Amniotic epithelial cell (primary cell): ENCODE data around the gene ASAP2.

Experiments used
- DNase-seq: peaks from one replicate; pipeline ENCODE4 v3.0.0-alpha.2; 2010; ENCODE audit warnings: low read depth

The ASAP2 gene

DNA sequence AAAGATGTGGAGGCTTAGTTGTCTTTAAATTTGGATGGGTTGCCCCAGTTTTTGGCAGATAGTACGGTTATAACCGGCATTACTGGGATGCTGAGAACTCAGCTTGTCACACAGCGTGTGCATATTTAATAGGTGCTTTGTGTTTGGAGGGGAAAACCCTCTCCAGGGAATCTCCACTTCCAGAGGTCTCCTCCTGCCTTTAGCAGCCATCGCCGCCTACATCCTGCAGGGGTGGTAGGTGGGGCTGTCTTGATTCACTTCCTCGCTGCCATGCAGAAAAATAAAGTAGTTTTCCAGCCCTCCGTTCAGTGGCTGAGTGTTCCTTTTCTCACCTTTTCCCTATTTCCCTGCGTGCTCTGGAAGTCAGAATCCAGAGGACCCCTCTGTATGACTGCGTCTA is 140.3 kb downstream of the ASAP2 start:
- DNase-seq: no peak

DNA sequence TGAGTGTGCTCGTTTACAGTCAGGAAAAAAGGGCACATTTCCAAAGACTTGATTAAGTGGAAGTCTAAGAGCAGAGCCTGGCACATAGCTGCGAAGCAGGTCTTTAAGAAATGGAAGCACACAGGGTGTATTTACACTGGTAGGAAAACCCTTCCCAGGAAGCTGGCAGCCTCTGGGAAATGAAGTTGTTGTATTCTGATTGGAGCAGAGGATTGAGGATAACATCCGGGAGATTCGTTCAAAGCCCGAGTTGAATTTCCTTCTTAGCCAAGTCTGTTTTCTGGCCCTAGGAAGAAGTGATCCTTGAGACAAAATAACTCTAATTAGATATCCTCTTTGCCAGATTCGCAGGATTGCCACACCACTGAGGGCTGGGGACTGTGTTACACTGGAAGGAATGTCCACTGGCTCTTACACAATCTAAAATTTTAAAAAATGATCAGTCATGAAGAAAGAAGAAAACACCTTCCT is 140.8 kb downstream of the ASAP2 start:
- DNase-seq: peak; percentile 76

DNA sequence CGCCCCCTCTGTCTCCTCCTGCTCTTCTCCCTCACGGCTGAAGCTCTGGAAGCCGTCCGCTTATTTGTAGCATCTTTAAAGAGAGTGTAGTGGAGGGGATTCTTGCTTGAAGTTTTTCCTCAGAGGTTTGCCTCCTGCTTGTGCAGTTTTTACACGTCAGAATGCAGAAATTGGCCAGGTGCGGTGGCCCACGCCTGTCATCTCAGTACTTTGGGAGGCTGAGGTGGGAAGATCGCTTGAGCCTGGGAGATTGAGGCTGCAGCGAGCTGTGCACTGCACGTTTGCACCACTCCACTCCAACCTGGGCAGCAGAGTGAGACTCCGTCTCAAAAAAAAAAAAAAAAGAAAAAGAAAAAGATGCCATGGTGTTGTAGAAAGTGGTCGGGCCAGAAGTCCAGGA is 147.7 kb downstream of the ASAP2 start:
- DNase-seq: no peak

DNA sequence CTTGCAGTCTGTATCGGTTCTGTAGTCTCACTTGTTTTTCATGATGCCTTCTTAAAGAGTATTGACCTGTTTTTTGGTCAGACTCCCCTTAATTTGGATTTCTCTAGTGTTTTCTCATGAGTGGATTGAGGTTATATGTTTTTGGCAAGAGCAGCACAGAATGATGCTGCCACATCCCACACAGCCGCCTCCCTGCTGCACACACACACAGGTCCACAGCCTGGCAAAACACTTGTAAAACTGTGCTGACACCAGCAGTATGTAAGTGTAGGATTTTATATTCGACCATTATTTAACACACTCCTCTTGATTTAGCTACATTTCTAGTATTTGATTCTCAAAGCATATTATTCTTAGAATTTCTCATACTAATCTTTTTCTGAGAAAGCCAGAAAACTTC is 148.7 kb downstream of the ASAP2 start:
- no peak for DNase-seq

DNA sequence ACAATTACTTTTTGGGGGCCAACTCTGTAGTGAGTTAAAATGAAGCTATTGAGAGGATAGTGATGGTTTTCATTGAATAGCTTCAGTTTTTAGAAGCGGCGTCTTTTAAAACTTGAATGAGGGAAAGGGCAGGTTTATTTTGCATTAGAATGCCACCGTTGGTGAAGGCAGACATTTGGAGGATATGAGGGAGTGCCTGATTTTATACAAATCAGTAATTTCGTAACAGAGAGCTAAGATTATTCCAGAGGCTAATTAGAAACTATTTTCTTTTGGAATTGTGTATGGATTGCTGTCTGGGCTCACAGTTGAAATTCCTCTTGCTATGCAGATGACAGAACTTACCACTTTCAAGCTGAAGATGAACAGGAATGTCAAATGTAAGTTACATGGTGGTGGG is 149.1 kb downstream of the ASAP2 start:
- no peak for DNase-seq

DNA sequence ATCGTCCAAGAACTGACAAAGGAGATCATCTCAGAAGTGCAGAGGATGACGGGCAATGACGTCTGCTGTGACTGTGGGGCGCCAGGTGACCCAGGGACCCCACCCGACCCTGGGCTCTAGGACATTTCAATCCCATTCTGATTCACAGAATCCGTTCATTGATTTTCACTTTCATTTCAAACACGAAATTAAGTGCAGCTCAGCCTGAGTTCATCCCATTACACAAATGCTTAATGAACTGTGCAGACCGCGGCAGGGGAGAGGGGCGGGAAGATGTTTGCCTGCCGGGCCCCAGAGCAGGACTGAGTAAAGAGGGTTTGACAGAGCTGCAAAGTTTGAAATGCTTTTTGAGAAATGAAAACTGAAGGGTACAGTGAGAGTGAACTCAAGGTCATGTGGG is 149.6 kb downstream of the ASAP2 start:
- DNase-seq: no peak

DNA sequence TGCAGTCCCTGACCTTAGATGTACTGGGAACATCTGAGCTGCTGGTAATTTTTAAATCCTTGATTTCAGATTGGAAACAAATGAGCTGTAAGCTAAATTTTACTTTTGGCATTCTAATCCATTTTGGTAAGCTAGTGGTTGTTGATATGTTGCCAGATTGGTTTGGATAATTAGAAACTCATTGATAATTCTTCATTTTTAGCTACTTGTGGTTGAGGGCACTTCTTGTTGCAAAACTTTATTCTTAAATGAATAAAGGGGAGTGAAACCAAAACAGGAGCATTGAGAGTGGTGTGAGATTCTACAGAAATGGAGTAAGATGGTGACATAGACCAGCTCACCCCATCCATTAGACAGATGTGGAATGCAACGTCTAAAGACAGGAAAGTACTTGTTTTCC is 152.2 kb downstream of the ASAP2 start:
- DNase-seq: no peak

DNA sequence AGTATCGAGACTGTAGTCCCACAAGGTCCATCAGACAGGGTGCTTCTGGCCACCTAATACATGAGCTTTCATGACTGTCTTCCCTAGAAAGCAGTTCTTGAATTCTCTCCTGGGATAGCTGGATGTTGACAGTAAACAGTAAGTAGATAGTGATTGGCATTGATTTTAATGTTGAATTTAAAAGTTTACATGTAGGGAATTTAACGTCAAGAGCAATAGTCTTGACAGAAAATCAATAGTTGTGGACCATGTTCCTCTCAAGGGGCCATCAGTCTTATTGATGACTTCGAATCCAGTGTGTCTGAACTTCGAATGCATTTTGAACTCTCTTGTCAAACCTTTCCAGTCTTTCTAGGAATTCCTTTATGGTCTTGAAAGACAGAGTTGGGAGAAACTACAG is 152.9 kb downstream of the ASAP2 start:
- no peak for DNase-seq

DNA sequence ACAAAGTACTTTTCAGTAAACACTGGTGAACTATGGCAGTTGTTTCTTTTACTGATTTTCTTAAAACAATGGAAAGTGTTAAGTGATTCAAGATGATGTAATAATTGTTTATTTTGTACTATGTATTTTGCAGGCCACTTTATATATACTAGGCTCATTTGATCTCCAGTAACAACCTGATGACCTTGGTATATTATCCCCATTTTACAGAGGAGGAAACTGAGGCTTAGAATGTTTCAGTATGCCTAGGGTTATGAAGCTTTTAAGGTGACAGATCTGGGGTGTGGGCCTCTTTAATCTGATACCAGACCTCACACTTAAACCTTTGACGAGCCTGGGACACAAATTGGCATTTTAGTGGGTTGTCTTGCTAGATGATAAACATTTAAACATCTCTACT is 153.5 kb downstream of the ASAP2 start:
- DNase-seq: no peak

DNA sequence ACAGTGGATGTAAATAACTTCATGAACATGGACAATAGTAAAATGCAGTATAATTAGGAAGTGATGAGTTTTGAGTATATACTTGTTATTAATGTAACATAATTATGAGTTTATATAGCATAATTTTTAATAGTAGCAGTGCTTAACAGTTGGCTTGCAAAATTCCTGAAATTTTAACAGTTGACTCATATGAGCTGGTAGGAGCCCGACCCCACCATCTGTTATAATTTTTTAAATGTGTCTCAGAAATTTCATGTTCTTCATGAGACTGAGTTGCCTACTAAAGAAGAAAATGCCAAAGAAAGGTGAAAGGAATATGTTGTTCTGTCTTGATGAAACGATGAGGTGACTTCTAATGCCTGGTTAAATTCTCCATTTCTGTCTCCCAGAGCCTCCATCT is 154.1 kb downstream of the ASAP2 start:
- no peak for DNase-seq

DNA sequence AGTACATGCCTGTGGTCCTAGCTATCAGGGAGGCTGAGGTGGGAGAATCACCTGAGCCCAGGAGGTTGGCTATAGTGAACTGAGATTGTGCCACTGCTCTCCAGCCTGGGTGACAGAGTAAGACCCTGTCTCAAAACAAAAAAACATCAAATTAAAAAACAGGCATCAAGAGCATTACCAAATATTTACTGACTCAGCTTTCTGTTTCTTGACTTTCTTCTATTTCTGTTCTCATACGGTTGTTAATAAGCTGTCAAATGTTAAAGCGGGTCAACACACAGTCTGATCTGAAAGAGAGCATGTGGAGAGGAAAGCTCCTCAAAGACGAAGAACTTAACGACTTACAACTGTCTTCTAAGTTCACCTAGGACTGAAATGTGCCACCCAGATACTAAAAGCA is 157.8 kb downstream of the ASAP2 start:
- DNase-seq: no peak

DNA sequence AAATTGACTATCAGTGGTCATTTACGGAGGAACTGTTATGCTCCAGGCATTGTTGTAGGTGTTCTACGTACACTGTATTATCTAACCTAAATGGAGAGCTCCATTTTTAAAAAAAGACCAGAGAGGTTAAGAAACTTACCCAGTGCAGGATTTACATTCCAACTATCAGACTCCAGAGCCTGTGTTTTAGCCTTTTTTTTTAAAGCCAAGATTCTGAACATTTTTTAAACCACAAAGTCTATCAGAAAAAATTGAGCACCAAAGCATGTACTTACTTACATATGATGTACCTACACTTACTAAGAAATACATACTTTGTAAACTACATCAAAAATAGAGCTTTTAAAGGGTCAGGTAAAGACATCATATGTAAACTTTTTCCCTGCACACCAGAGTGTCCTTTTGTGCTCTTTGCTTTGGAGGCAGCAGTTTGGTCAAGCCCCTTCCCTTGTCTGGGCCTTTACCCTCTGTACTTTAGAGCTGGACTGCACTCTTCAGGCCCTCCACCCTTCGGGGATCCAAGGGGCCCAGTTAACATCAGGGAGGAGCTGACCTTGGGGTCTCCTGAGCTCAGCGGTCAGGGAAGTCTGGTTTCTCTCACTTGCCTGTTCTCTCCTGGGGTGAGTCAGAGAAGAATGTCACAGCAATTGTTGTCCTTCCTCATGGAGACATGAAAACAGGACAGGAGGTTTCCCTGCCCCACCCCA is 158.3 kb downstream of the ASAP2 start:
- DNase-seq: peak; percentile 81

DNA sequence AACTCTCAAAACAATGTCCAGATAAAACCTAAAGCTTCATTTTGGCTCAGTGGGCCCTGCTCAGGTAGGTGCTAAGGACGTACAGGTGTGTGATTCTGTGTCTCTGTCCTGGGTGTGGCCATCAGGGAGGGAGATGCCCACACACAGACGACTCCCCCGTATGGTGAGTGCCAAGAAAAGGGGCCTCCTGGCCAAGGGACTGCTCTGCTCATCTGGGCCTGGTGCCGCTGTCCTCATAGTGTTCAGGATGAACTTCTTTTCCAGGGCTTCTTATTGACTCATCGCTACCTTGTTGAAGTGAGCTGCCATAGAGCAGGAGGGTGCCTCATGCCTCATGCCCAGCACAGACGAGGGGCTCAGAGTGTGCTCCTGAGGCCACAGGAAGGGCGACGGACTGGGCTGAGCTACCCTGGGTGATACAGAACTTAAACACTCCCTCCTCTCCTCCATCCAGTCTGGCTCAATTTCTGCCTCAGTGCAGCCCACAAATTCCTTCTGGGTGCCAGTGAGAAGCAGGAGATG is 158.9 kb downstream of the ASAP2 start:
- no peak for DNase-seq

DNA sequence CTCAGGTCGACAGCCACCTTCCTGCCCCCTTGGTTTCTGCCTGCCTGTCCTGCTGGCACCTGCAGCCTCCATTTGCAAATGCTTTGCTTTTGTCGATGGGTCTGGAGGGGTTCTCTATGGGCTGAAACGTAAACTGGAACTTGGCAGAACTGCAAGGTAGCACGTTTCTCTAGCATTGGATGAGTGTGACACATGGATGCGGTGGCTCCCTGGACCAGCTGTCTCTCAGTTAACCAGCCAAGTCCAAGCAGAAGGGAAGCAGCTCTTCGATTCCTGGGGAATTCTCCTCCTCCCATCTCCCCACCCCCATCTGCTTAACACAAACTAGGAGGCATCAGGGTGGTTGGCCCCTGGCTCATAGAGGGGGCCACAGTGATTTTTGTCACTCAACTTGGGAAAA is 159.4 kb downstream of the ASAP2 start:
- no peak for DNase-seq

DNA sequence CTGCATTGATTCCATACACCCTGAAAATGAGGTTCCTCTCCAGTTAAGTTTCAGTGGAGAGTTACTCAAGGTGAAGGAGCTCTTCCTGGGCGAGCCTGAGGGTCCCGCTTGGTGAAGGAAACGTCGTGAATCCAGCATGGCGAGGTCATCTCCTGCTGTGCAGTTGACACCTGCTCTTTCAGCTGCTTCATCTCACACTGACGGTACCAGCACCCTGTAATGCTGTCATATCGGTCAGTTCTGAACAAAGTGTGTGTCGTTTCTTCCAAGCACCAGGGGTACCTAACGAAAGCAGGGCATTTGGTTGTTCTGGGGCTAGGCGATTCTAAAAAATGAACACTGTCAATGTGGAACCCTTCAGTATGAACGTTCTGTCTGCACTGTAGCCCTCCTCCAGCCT is 164.1 kb downstream of the ASAP2 start:
- DNase-seq: no peak

DNA sequence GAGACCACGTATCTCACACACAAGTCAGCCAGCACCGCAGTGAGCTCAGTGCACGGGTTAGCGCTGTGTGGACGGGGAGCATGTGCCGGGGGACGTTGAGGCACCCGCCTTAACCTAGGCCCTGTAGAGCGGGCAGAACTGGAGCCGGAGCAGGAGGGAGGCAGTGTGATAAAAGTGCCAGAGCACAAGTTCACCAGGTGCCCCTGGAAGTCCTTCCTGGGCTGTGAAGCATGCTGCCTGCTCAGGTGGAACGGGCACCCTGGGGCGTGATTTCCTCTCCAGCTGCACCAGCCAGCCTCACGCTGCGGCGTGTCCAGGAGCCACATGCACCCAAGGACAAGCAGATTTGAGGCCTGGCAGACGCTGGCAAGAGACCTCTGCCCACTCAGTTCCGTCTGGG is 166.4 kb downstream of the ASAP2 start:
- DNase-seq: no peak

DNA sequence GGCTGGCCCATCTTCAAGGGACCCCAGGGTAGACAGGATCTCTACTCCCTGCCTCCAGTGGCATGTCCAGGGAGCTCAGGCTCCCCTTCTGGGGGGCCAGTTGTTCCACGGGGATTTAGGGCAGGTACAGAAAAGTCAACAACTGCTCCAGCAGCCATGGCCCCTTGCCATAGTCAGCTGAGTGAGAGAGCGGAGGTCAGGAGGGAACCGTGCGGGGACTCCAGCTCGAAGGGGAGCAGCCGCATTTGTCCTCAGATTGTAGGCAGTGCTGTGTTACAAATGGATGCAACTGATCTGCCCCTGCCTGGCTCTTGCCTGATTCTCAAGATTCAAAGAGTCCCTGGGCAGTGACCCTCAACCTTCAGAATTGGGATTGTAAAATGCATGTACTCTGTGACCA is 166.9 kb downstream of the ASAP2 start:
- DNase-seq: no peak

DNA sequence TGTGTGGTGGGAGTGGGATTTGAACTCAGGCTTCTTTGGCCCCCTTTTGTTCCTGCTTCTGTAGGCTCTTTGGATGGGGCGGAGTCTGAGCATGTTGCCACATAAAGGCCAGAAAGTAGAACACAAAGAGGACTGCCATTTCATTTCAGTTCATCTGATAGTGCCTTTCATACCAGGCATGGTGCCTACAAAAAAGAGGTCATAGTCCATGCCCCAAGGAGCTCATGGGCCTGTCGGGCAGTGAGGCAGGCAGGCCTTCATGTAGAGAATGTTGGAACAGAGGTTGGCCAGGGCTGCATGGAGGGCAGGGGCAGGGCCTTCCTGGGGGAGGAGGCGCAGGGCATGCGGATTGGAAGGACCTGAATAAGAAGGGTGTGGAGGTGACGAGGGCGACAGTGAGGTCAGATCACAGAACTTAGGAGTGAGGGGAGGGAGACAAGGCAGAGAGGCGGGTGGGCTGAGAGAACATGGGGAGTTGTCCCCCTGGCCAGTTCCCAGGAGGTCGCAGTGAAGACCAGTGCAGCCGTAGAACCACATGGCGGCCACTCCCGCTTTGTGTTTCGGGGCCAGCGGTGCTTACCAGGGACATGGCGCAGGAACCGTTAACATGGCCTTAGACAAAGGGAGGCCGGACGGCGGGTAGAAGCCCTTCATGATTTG is 167.6 kb downstream of the ASAP2 start:
- no peak for DNase-seq

DNA sequence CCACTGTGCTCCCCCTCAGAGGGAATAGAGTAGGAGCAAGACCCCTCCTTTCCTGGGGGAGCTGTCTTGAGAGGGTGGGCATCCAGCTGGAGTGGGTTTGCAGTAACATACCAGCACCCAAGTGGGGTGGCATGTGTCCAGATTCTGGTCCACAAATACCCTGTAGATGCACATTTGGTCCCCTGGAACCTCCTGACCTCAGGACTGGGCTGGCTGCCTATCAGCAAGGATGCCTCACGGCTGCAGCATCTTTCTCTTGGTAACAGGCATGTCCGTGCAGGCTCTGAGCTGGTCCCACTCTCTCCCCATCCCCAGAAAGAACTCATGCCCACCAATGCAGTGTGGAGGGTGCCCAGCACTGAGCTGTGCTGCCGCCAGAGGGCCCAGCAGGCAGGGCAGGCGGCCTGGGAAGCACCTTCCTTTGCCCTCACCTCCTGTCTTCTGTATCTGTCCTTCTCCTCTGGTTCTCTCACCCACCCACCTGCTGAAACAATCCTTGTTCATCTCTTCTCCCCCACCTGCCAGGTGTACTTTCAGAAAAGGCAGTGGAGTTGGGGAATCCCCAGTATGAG is 169.3 kb downstream of the ASAP2 start:
- DNase-seq: no peak

DNA sequence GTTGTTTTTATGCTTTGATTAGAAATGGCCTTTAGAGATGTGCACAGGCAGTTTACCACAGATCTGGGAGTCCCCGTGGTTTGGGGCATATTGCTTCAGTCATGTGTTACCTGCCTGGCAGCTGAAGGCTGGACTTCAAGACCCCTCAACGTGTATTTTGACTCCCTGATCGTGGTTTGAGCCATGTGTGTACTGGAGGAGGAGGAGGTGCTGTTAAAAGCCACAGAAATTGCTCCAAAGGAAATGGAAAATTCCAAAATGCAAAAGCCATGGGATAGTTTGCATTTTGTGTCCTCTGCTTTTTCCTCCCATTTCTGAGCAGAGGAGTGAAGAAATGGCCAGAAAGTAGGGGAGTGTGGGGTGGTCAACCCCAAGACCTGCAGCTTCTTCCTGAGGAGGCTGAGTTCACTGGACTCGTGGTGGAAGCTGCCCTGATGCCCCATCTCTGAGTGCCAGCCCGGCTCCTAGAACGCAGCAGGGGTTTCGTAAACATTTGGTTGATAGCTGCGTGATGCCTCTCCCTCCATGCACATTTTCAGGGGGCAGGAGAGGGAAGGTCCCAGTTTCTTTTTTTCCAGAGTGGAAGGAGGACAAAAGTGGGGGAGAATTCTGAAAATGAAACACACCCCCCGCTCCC is 171.0 kb downstream of the ASAP2 start:
- DNase-seq: peak; percentile 24

DNA sequence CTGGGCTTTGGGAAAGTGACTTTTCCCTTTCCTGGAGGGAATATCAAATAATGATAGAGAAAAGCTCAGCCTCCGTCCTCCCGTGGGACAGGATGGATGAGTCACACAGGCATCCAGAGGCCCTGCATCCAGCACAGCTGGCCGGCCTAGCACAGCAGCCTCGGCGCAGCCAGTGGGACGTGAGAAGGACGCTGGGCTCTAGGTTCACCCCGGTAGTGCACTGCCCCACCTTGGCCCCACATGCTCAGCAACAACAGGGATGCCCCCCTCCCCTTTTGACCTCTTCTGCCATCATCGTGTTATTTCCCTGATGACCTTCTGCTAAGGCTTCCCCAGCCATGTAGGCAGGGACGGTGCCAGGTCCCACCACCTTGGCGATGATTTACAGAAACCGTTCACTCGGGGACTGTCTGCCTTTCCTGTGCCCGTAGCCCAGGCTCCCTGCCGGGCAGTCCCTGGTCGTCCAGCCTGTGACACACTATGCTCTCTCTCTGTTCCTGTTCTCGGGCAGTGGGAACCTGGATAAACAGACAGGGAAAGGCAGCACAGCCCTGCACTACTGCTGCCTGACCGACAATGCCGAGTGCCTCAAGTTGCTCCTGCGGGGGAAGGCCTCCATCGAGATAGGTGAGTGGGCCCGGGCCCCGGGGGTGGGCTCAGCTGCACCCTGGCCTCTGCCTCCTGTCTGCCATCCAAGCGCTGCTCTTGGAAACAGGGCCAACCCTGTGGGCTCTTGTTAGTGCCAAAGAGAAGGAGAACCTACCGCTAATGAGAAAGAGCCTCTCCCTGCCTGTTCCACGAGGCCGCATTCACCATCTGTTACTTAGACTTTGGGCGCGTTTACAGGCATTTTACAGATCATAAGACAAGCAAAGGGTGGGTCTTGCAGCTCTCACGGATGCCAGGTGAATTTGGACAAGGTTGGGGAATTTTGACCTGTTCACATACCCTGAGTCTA is 172.1 kb downstream of the ASAP2 start:
- peak; percentile 73 for DNase-seq

DNA sequence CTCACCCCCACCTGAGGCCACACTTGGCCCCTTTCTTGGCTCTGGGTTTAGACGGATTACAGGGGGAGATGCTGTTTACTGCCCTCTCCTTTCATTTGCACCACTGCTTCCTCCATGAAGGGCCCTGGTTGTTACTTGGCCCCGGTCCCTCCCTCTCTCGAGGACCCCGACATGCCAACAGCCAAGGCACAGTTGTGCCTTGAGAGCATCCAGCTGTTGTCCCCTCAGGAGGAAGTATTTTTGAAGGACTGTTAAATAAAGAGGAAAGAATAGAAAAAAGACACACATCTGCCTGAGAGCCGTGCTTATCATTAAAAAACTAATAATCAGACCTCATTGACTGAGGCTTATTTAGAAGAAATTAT is 172.8 kb downstream of the ASAP2 start:
- DNase-seq: no peak
